ENCODE data around the gene SLC25A22. TPM values are rescaled to one million over a fixed set of nuclear protein-coding genes. Genes with fewer than 3 reads are reported as not detected.

Gene SLC25A22
- total RNA-seq, 6 experiments from 2014 or later = 39.7 to 47.3 (median 42.9) TPM

DNA sequence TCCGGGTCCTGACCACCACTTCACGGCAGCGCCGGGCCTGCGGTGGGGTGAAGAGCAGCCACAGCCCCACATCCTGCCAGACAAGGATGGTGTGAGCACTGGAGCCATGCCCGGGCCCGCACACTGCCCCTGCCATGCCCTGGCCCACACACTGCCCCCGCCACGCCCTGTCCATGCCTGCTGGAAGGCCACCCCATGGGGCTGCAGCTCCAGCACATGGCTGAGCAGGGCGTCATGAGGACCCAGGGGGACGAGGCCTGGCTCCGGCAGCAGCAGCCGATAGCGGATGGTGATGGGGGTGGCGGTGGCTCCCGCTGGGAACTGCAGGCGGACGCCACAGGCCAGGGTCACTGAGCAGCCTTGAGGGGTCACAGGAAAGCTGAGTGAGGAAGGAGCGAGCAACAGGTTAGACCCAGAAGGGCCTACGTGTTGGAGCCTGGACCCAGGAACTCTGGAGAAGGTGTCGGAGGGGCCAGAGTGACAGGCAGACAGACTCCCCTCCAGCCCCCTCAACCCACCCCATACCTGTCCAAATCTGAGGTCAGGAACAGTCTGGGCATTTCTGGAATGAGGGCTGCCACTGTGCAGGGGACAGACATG is 4.0 kb upstream of the SLC25A22 start:
- no peak for TF ChIP-seq CTCF (IDR thresholded peaks at IDR 0.05)
- peaks cover 6% of the 10 kb centered on the region; the same call in 1 of the 2 replicates for H3K4me1 Mint-ChIP-seq (ENCODE audit: low read depth)
- no peak for DNase-seq
- peaks cover 2% of the 10 kb centered on the region; the same call in 1 of the 2 replicates for H3K27me3 Mint-ChIP-seq (ENCODE audit: insufficient read depth)
- no peaks in the 10 kb centered on the region for H3K36me3 Mint-ChIP-seq (ENCODE audit: low read depth)
- no peak overlapping the region for H3K4me3 Mint-ChIP-seq
- H3K27ac Mint-ChIP-seq = no peak overlapping the region
- no peaks in the 10 kb centered on the region for H3K9me3 Mint-ChIP-seq

- TF ChIP-seq CTCF (IDR thresholded peaks at IDR 0.05) = no peak
- no peaks in the 10 kb centered on the region for H3K9me3 Mint-ChIP-seq
- H3K36me3 Mint-ChIP-seq (ENCODE audit: low read depth) = no peaks in the 10 kb centered on the region
- H3K4me1 Mint-ChIP-seq (ENCODE audit: low read depth) = peaks cover 15% of the 10 kb centered on the region
- DNase-seq = no peak
- no peak overlapping the region for H3K27ac Mint-ChIP-seq
- no peak overlapping the region for H3K4me3 Mint-ChIP-seq
- peaks cover 2% of the 10 kb centered on the region; the same call in 1 of the 2 replicates for H3K27me3 Mint-ChIP-seq (ENCODE audit: insufficient read depth)
Measured at GRCh38 chr11:801097-801780, 3.2 kb upstream of the SLC25A22 start.

DNA sequence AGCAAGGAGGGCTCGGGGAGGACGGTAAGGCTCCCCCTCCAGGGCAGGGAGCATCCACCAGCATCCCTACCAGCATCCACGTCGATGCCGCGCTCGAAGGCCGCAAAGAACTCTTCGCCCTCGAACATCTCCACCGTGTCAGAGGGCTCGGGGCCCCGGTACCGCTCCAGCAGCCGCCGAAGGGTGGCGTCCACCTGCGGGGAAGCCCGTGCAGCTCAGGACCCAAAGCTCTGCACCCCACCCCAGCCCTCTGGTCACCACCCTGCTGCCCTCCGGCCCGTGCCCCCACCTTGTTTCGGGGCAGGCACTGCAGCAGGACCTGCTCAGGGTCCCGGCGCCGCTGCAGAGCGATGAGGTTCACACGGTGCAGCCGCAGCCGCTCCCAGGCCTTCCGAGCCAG is 2.4 kb upstream of the SLC25A22 start:
- no peak for TF ChIP-seq CTCF (IDR thresholded peaks at IDR 0.05)
- H3K27me3 Mint-ChIP-seq (ENCODE audit: insufficient read depth) = peaks cover 4% of the 10 kb centered on the region; the same call in 1 of the 2 replicates
- no peak for DNase-seq
- no peak overlapping the region for H3K4me3 Mint-ChIP-seq
- no peaks in the 10 kb centered on the region for H3K9me3 Mint-ChIP-seq
- no peaks in the 10 kb centered on the region for H3K36me3 Mint-ChIP-seq (ENCODE audit: low read depth)
- H3K27ac Mint-ChIP-seq = no peak overlapping the region
- peaks cover 18% of the 10 kb centered on the region for H3K4me1 Mint-ChIP-seq (ENCODE audit: low read depth)

GRCh38 chr11:799641-800316 is 1.7 kb upstream of the SLC25A22 start:
- Mint-ChIP-seq H3K4me3 (no peak overlapping the region), H3K27ac (no peak overlapping the region), H3K27me3 (ENCODE audit: insufficient read depth) (peaks cover 4% of the 10 kb centered on the region; the same call in 1 of the 2 replicates), H3K4me1 (ENCODE audit: low read depth) (peaks cover 18% of the 10 kb centered on the region), H3K9me3 (no peaks in the 10 kb centered on the region), H3K36me3 (ENCODE audit: low read depth) (no peaks in the 10 kb centered on the region)
- DNase-seq = no peak
- no peak for TF ChIP-seq CTCF (IDR thresholded peaks at IDR 0.05)

DNA sequence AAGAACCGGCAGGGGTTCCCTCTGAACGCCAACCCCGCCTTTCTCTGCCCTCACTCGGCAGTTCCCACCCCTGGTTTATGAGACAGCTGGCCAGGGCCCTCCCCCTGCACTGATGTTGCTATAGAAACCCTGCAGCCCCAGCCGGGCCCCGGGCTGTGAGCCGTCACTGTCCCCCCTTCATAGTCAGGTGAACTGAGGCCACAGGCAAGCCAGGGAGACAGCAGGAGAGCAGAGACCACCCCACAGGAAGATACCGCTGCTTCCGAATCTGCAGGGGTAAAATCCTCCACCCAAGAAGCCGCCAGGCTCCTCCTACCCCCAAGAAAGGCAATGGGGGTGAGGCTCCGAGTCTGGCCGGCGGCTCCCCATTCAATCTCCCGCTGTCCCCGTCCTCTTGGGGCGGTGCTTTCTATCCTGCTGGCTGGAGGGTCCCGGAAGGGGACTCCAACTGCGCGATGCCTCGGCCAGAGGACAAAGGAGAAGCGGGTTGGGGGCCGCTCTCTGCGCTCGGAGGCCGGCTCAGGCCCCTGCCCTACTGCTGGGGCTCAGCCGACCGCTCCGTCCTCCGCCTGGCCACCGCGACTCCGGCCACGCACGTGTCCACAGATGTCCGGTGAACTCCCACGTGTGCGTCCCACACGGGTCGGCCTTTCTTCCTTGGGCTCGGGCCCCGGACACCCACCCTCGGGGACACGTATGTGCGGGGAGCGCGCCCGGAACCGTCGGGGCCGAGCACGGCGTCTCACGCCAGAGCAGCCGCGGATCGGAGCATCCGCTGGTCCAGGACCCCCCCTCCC is 587 bp downstream of the SLC25A22 start:
- Mint-ChIP-seq H3K36me3 (ENCODE audit: low read depth) (no peaks in the 10 kb centered on the region), H3K4me1 (ENCODE audit: low read depth) (peaks cover 12% of the 10 kb centered on the region), H3K4me3 (peak overlapping the region; percentile 91), H3K9me3 (no peaks in the 10 kb centered on the region), H3K27ac (peak overlapping the region; percentile 89), H3K27me3 (ENCODE audit: insufficient read depth) (peaks cover 4% of the 10 kb centered on the region; the same call in 1 of the 2 replicates)
- peak; percentile 79 for DNase-seq
- TF ChIP-seq CTCF (IDR thresholded peaks at IDR 0.05) = no peak
